ENCODE results near the gene PNPO. TPM values are rescaled to one million over a fixed set of nuclear protein-coding genes. Genes with fewer than 3 reads are reported as not detected.

The PNPO gene
- total and polyA plus RNA-seq, 2 of the 8 experiments (the other 6 are each of a cell fraction or from before 2014, with no cell fraction given) = 7.0 to 8.1 TPM

DNA sequence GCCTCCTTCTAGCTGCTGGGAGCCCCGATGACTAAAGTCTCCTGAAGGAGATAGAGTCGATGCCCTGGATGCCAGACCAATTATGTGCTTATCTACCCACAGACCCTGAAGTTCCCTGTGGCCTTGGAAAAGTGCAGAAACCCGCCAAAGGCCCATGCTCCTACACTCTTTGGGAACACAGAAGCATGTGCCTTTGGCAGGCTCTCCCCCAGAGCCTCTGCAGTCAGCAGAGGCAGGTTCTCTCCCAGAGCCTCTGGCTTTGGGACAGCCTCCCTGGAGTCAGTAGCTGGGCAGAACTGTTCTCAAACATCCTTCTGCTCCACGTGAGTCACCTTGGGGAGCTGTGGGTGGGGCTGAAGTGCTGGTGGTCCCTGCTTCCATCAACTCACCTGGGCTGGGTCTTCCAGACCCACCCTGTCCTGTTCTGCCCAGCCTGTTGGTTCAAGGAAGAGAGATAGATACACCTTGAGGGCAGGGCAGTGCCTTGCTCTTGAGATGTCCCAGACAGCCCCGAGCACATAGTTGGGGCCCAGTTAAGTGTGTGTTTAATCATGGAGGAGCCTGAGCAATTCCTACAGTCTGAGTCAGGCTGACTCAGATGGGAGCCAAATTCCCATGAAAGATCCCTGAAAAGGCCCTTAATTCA lies 26.4 kb downstream of the PNPO start:
- POLR2A ChIA-PET (ENCODE audit: partially characterized antibody) = interaction anchor here (1.0 to 1.3 kb wide), 3 partner anchors 10 to 18 kb away, joined by 3 to 6 read pairs (median 3); partner anchors contain the start of gene PRR15L
- Histone ChIP-seq H3K27me3 (replicated peaks in 1 of 4; ENCODE audit: control insufficient read depth in 3 of 4, extremely low read depth in 1 of 4, insufficient read depth in 3 of 4, low read length in 3 of 4) (no peaks in the 10 kb centered on the region), H2BK5ac (ENCODE audit: low read depth, low read length) (no peak overlapping the region), H3K36me3 (ENCODE audit: control insufficient read depth in 2 of 4, insufficient read depth in 4 of 4, low read length in 3 of 4) (no peaks in the 10 kb centered on the region), H4K5ac (ENCODE audit: insufficient read length, low read depth, low read length) (no peak overlapping the region), H4K91ac (replicated peaks; ENCODE audit: insufficient read length, low read length) (no peak overlapping the region), H2AFZ (ENCODE audit: low read length) (no peak overlapping the region), H3K56ac (replicated peaks; ENCODE audit: insufficient read length, low read depth, low read length) (no peak overlapping the region), H3K9me3 (ENCODE audit: insufficient read depth in 2 of 2, low read depth in 1 of 2, low read length in 1 of 2) (no peaks in the 10 kb centered on the region), H3K4me1 (replicated peaks in 1 of 4; ENCODE audit: control insufficient read depth in 3 of 4, insufficient read depth in 4 of 4, low read length in 3 of 4) (peaks cover 0 to 6% (median 3%) of the 10 kb centered on the region in 4 experiments; a peak in 6 of 7 replicates), H2BK120ac (replicated peaks; ENCODE audit: low read depth, low read length) (no peak overlapping the region), H2BK15ac (ENCODE audit: low read length) (no peak overlapping the region), H3K14ac (ENCODE audit: insufficient read length) (no peak overlapping the region), H3K18ac (ENCODE audit: extremely low read depth, low read length) (no peak overlapping the region), H4K8ac (ENCODE audit: extremely low read depth, insufficient read depth, low read length) (no peak overlapping the region), H3K4me3 (ENCODE audit: extremely low read depth in 1 of 4, insufficient read depth in 2 of 4, low read depth in 3 of 4, low read length in 4 of 4) (no peak overlapping the region), H3K27ac (ENCODE audit: low read depth, low read length) (no peak overlapping the region), H3K23ac (ENCODE audit: insufficient read length) (no peak overlapping the region), H3K23me2 (ENCODE audit: low read depth, low read length) (peaks cover 4% of the 10 kb centered on the region), H2BK12ac (ENCODE audit: low read depth, low read length) (no peak overlapping the region), H4K20me1 (replicated peaks in 1 of 2; ENCODE audit: control insufficient read depth in 1 of 2, insufficient read depth in 2 of 2, low read length in 2 of 2) (no peaks in the 10 kb centered on the region), H3K4ac (replicated peaks; ENCODE audit: insufficient read length, low read depth, low read length) (no peak overlapping the region), H3K9ac (replicated peaks in 1 of 4; ENCODE audit: extremely low read depth in 1 of 4, low read depth in 3 of 4, low read length in 3 of 4) (no peak overlapping the region), H3K4me2 (ENCODE audit: insufficient read depth in 1 of 2, low read depth in 2 of 2, low read length in 2 of 2) (no peak overlapping the region), H2AK5ac (ENCODE audit: low read depth, low read length) (no peak overlapping the region), H2BK20ac (ENCODE audit: low read length) (no peak overlapping the region), H3K79me2 (ENCODE audit: control insufficient read depth in 1 of 2, insufficient read depth in 2 of 2, low read length in 2 of 2) (peaks cover 0 to 11% of the 10 kb centered on the region in 2 experiments; a peak in 1 of 4 replicates), H3K79me1 (ENCODE audit: low read depth, low read length) (no peaks in the 10 kb centered on the region)
- DNase-seq (ENCODE audit: low read depth in 1 of 2, low spot score in 2 of 2) (no peak), FAIRE-seq (no peak)
- CTCF ChIA-PET (ENCODE audit: partially characterized antibody) = interaction anchor here (0.6 to 40.5 kb wide), 7 partner anchors 11 to 121 kb away, joined by 3 to 1010 read pairs (median 14); partner anchors contain the start of genes NFE2L1, PNPO and PRR15L
- 71% methylated on average over 5 of the region's 5 CpGs; no CpG with 5 or more reads in 1 of the 2 experiments for WGBS, 2 experiments (ENCODE audit: extremely low coverage in 1 of 2, insufficient coverage in 1 of 2, insufficient read length in 1 of 2, insufficient replicate concordance in 2 of 2, low coverage in 1 of 2, low lambda C conversion rate in 2 of 2, missing lambda C conversion rate in 1 of 2)
- TF ChIP-seq TEAD4 (IDR thresholded peaks at IDR 0.05; ENCODE audit: low read depth, low read length) = no peak
- no peak for TF ChIP-seq SIN3A (conservative IDR thresholded peaks at IDR 0.05 in 1 of 2, IDR thresholded peaks at IDR 0.05 in 1 of 2; ENCODE audit: low read depth in 1 of 2, low read length in 2 of 2)
- no peak for TF ChIP-seq NRF1 (IDR thresholded peaks at IDR 0.05; ENCODE audit: low read depth, low read length)
- no peak for TF ChIP-seq RFX5 (IDR thresholded peaks at IDR 0.05; ENCODE audit: borderline replicate concordance, low read depth, low read length)
- TF ChIP-seq BACH1 (IDR thresholded peaks at IDR 0.05; ENCODE audit: low read length) = no peak
- no peak for TF ChIP-seq CREB1 (IDR thresholded peaks at IDR 0.05)
- no peak for TF ChIP-seq FOSL1 (IDR thresholded peaks at IDR 0.05; ENCODE audit: insufficient read depth, low read depth, low read length)
- no peak for TF ChIP-seq HDAC6 (IDR thresholded peaks at IDR 0.05; ENCODE audit: low read depth, low read length)

Data from H1 (cell line).